Measurements from ENCODE around the gene LGALS14. TPM values are rescaled to one million over a fixed set of nuclear protein-coding genes. Genes with fewer than 3 reads are reported as not detected.

LGALS14 gene
- polyA plus RNA-seq, 1 donor from 2014 or later, result not detected

DNA sequence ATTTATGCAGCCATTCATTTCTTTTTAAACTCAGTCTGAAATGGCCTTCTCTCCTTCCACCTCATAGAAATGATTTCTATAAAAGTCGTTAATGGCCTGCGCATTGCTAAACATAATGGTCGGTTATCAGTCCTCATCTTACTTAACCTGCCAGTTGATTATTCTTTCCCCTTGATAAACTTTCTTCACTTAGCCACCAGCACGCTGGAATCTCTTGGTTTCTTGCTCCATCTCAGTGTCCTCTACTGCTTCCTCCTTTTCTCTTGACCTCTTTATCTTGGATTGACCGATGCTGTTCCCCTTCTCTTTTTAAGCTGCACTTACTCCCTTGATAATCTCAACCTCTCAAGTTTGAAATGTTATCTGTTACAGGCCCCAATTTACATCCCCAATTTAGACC lies 45.7 kb downstream of the LGALS14 start:
- Mint-ChIP-seq H3K27me3 (peaks cover 23% of the 10 kb centered on the region), H3K4me3 (no peak overlapping the region), H3K9me3 (no peaks in the 10 kb centered on the region), H3K27ac (no peak overlapping the region), H3K36me3 (peaks cover 2% of the 10 kb centered on the region), H3K4me1 (peaks cover 0 to 2% (median 0%) of the 10 kb centered on the region in 3 donors)

GRCh38 chr19:39752390-39752789 lies 48.1 kb downstream of the LGALS14 start:
- Mint-ChIP-seq H3K27ac (no peak overlapping the region), H3K4me1 (no peaks in the 10 kb centered on the region), H3K9me3 (no peaks in the 10 kb centered on the region)

GRCh38 chr19:39752795-39753194 lies 48.5 kb downstream of the LGALS14 start:
- Mint-ChIP-seq H3K4me3 (no peak overlapping the region), H3K27me3 (peaks cover 13% of the 10 kb centered on the region), H3K4me1 (no peaks in the 10 kb centered on the region), H3K9me3 (no peaks in the 10 kb centered on the region), H3K27ac (no peak overlapping the region), H3K36me3 (peaks cover 2% of the 10 kb centered on the region)

More at GRCh38 chr19:39752390-39752789, 48.1 kb downstream of the LGALS14 start:
- H3K27me3 Mint-ChIP-seq, result peaks cover 16% of the 10 kb centered on the region
- H3K4me3 Mint-ChIP-seq, result no peak overlapping the region
- H3K36me3 Mint-ChIP-seq, result peaks cover 2% of the 10 kb centered on the region

DNA sequence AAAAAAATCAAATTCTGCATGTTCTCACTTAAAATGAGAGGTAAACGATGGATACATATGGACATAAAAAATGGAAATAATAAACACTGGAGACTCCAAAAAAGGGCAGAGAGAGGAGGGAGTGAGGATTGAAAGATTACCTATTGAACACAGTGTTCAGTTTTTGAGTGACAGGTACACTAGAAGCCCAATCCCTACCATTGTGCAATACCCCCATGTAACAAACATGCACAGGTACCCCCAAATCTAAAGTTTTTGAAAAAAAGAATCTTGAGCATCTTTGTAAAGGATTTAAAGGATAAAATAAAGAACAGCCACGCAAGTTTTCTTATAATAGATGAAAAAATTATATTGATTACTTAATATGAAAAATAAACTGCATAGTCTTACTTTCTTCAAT lies 50.3 kb downstream of the LGALS14 start:
- Mint-ChIP-seq H3K4me1 (no peaks in the 10 kb centered on the region), H3K27me3 (peaks cover 17% of the 10 kb centered on the region), H3K36me3 (peaks cover 2% of the 10 kb centered on the region), H3K27ac (no peak overlapping the region), H3K9me3 (no peaks in the 10 kb centered on the region), H3K4me3 (no peak overlapping the region)

DNA sequence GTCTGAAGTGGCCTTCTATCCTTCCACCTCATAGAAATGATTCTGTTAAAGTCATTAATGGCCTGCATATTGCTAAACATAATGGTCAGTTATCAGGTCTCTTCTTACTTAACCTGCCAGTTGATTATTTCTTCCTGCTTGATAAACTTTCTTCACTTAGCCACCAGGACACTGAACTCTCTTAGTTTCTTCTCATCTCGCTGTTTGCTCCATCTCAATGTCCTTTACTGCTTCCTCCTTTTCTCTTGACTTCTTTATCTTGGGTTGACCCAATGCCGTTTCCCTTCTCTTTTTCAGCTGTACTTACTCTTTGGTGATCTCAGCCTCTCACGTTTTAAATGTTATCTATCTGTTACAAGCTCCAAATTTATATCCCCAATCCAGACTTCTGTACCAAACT lies 50.7 kb downstream of the LGALS14 start:
- H3K9me3 Mint-ChIP-seq, result no peaks in the 10 kb centered on the region
- no peak overlapping the region for H3K27ac Mint-ChIP-seq
- peaks cover 20% of the 10 kb centered on the region for H3K27me3 Mint-ChIP-seq
- peaks cover 2% of the 10 kb centered on the region for H3K36me3 Mint-ChIP-seq
- peaks cover 0 to 3% (median 0%) of the 10 kb centered on the region in 3 donors for H3K4me1 Mint-ChIP-seq
- H3K4me3 Mint-ChIP-seq, result no peak overlapping the region

Other genes with a start within 250 kb of the LGALS14 start
- 56.8 TPM for gene TIMM50, start 223.6 kb upstream of the LGALS14 start, polyA plus RNA-seq
- 1.5 TPM for gene DLL3, start 205.5 kb upstream of the LGALS14 start, polyA plus RNA-seq
- gene SELENOV, start 189.3 kb upstream of the LGALS14 start, polyA plus RNA-seq, result not detected
- 2.5 TPM for gene EID2B, start 171.6 kb upstream of the LGALS14 start, polyA plus RNA-seq
- 14.6 TPM for gene EID2, start 164.3 kb upstream of the LGALS14 start, polyA plus RNA-seq
- not detected for gene LGALS13, start 102.0 kb upstream of the LGALS14 start, polyA plus RNA-seq
- gene LGALS16, start 48.6 kb upstream of the LGALS14 start, polyA plus RNA-seq, result not detected
- not detected for gene CLC, start 33.5 kb downstream of the LGALS14 start, polyA plus RNA-seq
- gene LEUTX, start 74.4 kb downstream of the LGALS14 start, polyA plus RNA-seq, result not detected
- 16.9 TPM for gene DYRK1B, start 129.7 kb downstream of the LGALS14 start, polyA plus RNA-seq
- 183 TPM for gene FBL, start 141.9 kb downstream of the LGALS14 start, polyA plus RNA-seq
- 0.25 TPM for gene FCGBP, start 230.2 kb downstream of the LGALS14 start, polyA plus RNA-seq

Data from IgD-negative memory B cell (primary cell).